HCEC 1CT (cell line): ENCODE measurements around the gene HOXA2.
A peak's percentile ranks its signal among the peaks of the same experiment; 100 is the strongest.

Experiments
- DNase-seq: peaks from one replicate; pipeline ENCODE4 v3.0.0-alpha.2; 2017

The HOXA2 gene

GRCh38 chr7:27071622-27072390 is 30.7 kb downstream of the HOXA2 start:
- DNase-seq = no peak

- no peak for DNase-seq
Observed at GRCh38 chr7:27068259-27068658, 34.2 kb downstream of the HOXA2 start.

DNA sequence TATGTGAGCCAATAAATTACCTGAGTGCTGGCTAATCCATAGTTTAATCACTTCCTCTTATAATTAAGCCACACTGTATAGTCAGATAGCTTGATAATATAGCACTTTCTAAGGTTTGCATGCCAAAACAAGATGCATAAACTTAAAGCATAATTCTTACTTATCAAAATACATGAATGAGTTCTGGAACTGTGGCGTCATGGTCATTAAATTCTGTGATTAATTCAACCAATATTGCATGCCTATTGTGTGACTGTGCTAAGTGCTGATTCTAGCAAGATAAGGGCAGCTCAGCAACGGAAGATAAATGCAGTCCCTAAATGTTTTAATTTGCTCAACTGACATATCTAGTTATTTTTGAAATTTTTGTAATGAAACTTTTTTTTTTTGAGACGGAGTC is 36.3 kb downstream of the HOXA2 start:
- peak; percentile 79 for DNase-seq

- no peak for DNase-seq
Observed at GRCh38 chr7:27065709-27066108, 36.8 kb downstream of the HOXA2 start.

DNA sequence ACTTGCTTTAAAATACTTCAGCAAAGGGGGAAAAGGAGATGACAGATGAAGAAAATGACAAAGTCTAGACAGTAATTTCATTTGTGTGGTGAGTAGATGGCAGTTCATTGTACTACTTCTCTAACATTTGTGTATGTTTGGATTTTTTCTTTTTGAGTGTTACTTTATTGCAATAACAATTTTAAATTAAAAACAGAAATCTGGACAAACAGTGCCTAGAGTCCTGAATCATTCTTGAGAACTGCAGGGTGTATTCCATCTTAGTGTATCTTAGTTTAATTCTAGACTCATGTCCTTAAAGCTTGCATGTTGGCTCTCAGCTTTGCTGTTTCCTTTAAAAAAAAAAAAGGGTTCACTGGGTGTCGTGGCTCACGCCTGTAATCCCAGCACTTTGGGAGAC is 37.8 kb downstream of the HOXA2 start:
- no peak for DNase-seq

DNA sequence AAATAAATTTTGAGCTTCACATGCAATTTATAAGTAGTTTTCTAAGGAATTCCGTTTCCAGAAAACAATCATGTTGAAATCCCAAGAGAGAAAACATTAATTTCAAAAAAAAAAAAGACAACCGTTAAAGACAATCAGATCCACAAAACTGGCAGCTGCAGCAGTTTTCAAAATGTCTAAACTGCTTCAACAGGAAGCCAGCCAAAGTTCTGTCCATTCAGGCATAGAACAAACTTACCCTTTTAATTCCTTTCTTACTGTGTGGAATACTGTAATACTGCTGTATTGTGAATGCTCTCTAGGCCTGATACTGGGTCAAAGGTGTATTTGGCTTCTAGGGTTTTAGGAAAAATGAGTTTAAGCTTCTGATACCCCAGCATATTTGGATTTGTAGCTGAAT is 38.3 kb downstream of the HOXA2 start:
- no peak for DNase-seq

DNA sequence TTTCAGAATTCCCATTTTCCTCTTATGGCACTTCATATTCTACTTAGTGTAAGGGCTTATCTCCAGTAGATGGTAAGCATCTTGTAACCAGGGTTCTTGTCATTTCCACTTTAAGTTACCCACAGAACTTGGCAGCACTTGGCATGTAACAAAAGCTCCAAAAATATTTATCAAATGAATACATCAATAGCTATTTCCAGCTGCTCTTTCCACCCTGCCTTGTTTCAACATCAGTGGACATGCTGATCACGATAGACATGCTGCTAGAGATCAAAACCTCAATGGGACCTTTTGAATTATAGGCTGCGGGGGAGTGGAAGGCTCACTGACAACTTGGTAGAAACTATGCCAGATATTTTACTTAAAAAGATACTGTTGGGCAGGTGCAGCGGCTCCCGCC is 39.5 kb downstream of the HOXA2 start:
- peak; percentile 57 for DNase-seq

- DNase-seq = no peak
Observed at GRCh38 chr7:27053153-27053552, 49.3 kb downstream of the HOXA2 start.

DNA sequence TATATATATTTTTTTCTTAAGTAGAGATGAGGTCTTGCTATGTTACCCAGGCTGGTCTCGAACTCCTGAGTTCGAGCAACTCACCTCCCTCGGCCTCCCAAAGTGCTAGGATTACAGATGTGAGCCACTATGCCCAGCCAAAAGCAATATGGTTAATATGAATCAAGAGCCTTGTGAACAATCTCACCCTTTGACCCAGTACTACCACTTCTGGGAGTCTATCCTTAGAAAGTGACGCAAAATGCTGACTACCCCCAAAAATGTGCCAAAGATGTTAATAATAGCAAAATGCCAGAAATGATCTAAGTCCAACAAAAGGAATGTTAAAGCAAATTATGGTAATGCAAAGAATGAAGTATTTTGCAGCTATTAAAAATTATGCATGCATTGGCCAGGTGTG is 51.0 kb downstream of the HOXA2 start:
- DNase-seq = peak; percentile 75
